SK-N-SH (cell line): Measurements from ENCODE around the gene LOXHD1. TPM values are rescaled to one million over a fixed set of nuclear protein-coding genes. Genes with fewer than 3 reads are reported as not detected.

Experiments
- CTCF ChIA-PET: fragments of 300-600, 350-600 bp; formaldehyde crosslinking; extraction: SDS; loops from one replicate; lab custom pipeline; 2021; lab: Yijun Ruan, JAX
- POLR2A ChIA-PET: fragments of 350-600 bp; sonication (Branson Sonifier 250); formaldehyde crosslinking; extraction: SDS; loops from one replicate; lab custom pipeline; 2020; ENCODE audit warnings: antibody characterized with exemption, inconsistent platforms; lab: Yijun Ruan, JAX
- DNase-seq: peaks from one replicate; pipeline ENCODE4 v3.0.0; 2012
- H2AFZ ChIP-seq: fragments of 200-600 bp; sonication (generic); 2 replicates; pipeline ENCODE4 v1.8.1; 2016; ENCODE audit warnings: antibody characterized with exemption, mild to moderate bottlenecking, low read depth
- H3F3A ChIP-seq: fragments of 200-600 bp; sonication (generic); replicated peaks from 2 replicates; pipeline ENCODE3; 2016; ENCODE audit warnings: antibody characterized with exemption, mild to moderate bottlenecking; ENCODE audit not compliant: insufficient read depth
- H3K27ac ChIP-seq, 2 experiments: fragments of 200-500 bp in 1 of 2; fragments of 200-600 bp in 1 of 2; sonication (Bioruptor generic) in 1 of 2; sonication (generic), shearing (Covaris generic) in 1 of 2; 2 replicates each; pipeline versions ENCODE4 v1.5.1 to v1.6.1; 2014 to 2016; ENCODE audit warnings: low read depth in 2 of 2, inconsistent platforms in 1 of 2, low read length in 1 of 2, mild to moderate bottlenecking in 1 of 2, mixed read lengths in 1 of 2
- H3K27me3 ChIP-seq: fragments of 200-600 bp; sonication (generic), shearing (Covaris generic); 2 replicates; pipeline ENCODE4 v1.6.1; 2016; ENCODE audit warnings: mixed run types; ENCODE audit not compliant: insufficient read depth
- H3K36me3 ChIP-seq, 2 experiments: fragments of 200-500 bp in 1 of 2; fragments of 200-600 bp in 1 of 2; sonication (Bioruptor generic) in 1 of 2; sonication (generic) in 1 of 2; replicated peaks in 1 of 2; 2 replicates each; pipeline versions ENCODE3 to v1.5.1; 2014 to 2016; ENCODE audit warnings: low read length in 1 of 2, mild to moderate bottlenecking in 1 of 2; ENCODE audit not compliant: insufficient read depth in 2 of 2, control insufficient read depth in 1 of 2
- H3K4me1 ChIP-seq, 2 experiments: fragments of 200-500 bp in 1 of 2; fragments of 200-600 bp in 1 of 2; sonication (Bioruptor generic) in 1 of 2; sonication (generic), shearing (Covaris generic) in 1 of 2; 2 replicates each; pipeline versions ENCODE4 v1.5.1 to v1.6.1; 2014 to 2016; ENCODE audit warnings: low read depth in 1 of 2, low read length in 1 of 2, mixed run types in 1 of 2; ENCODE audit not compliant: insufficient read depth in 2 of 2, control insufficient read depth in 1 of 2
- H3K4me2 ChIP-seq: fragments of 200-600 bp; sonication (generic), shearing (Covaris generic); 2 replicates; pipeline ENCODE4 v1.6.1; 2017; ENCODE audit warnings: mixed run types
- H3K4me3 ChIP-seq, 2 experiments: fragments of 200-500 bp in 1 of 2; fragments of 200-600 bp in 1 of 2; sonication (Bioruptor generic) in 1 of 2; sonication (generic), shearing (Covaris generic) in 1 of 2; 2 replicates each; pipeline versions ENCODE4 v1.5.1 to v1.8.1; 2014 to 2016; ENCODE audit warnings: low read depth in 2 of 2, inconsistent platforms in 1 of 2, low read length in 1 of 2, mild to moderate bottlenecking in 1 of 2, mixed read lengths in 1 of 2, moderate library complexity in 1 of 2
- H3K79me2 ChIP-seq: fragments of 200-600 bp; sonication (generic); 2 replicates; pipeline ENCODE4 v1.8.1; 2017; ENCODE audit warnings: mild to moderate bottlenecking; ENCODE audit not compliant: insufficient read depth
- H3K9ac ChIP-seq: fragments of 200-600 bp; sonication (generic); 2 replicates; pipeline ENCODE4 v1.6.1; 2017; ENCODE audit warnings: mixed run types
- H3K9me2 ChIP-seq: fragments of 200-600 bp; sonication (generic); 2 replicates; pipeline ENCODE4 v1.6.1; 2017; ENCODE audit warnings: mixed run types
- H3K9me3 ChIP-seq: fragments of 200-600 bp; sonication (generic); 2 replicates; pipeline ENCODE4 v1.6.1; 2017; ENCODE audit warnings: mixed run types, mild to moderate bottlenecking, moderate library complexity
- H4K20me1 ChIP-seq: fragments of 200-600 bp; sonication (generic); 2 replicates; pipeline ENCODE4 v1.6.1; 2017; ENCODE audit warnings: mild to moderate bottlenecking, mixed run types; ENCODE audit not compliant: insufficient read depth
- ELF1 ChIP-seq: IDR thresholded peaks from 2 replicates; pipeline ENCODE4 v1.4.0; 2012
- EP300 ChIP-seq, 2 experiments: IDR thresholded peaks; 2 replicates each; pipeline versions ENCODE4 v1.4.0 to v1.6.1; 2012; ENCODE audit warnings: borderline replicate concordance in 1 of 2, low read depth in 1 of 2, low read length in 1 of 2
- FOXJ3 ChIP-seq: sonication (generic); formaldehyde crosslinking; IDR thresholded peaks from 2 replicates; pipeline ENCODE4 v1.5.1; 2020; ENCODE audit warnings: mild to moderate bottlenecking, missing genetic modification reagents
- FOXM1 ChIP-seq: IDR thresholded peaks from 2 replicates; pipeline ENCODE4 v1.4.0; 2012; ENCODE audit warnings: low read depth, mild to moderate bottlenecking
- GATA2 ChIP-seq: sonication (generic); formaldehyde crosslinking; IDR thresholded peaks from 2 replicates; pipeline ENCODE4 v1.5.0; 2020; ENCODE audit warnings: mild to moderate bottlenecking, missing genetic modification reagents
- JUND ChIP-seq: IDR thresholded peaks from 2 replicates; pipeline ENCODE4 v1.4.0; 2012
- MEF2A ChIP-seq: IDR thresholded peaks from 2 replicates; pipeline ENCODE4 v1.4.0; 2012; ENCODE audit warnings: low read depth, borderline replicate concordance
- MXI1 ChIP-seq: IDR thresholded peaks from 2 replicates; pipeline ENCODE4 v1.6.1; 2012; ENCODE audit warnings: mild to moderate bottlenecking, low read depth, low read length, improper control_type of control experiment
- NFIC ChIP-seq: IDR thresholded peaks from 2 replicates; pipeline ENCODE4 v1.4.0; 2012; ENCODE audit warnings: borderline replicate concordance
- NRF1 ChIP-seq: IDR thresholded peaks from 2 replicates; pipeline ENCODE4 v1.6.1; 2012; ENCODE audit warnings: low read depth, mild to moderate bottlenecking, low read length
- RFX5 ChIP-seq: IDR thresholded peaks from 2 replicates; pipeline ENCODE4 v1.6.1; 2012; ENCODE audit warnings: mild to moderate bottlenecking, improper control_type of control experiment, low read length
- TAF1 ChIP-seq: IDR thresholded peaks from 2 replicates; pipeline ENCODE4 v1.6.1; 2012; ENCODE audit warnings: low read depth, mild to moderate bottlenecking, low read length, moderate library complexity, borderline replicate concordance
- TCF12 ChIP-seq: IDR thresholded peaks from 2 replicates; pipeline ENCODE4 v1.4.0; 2012
- WGBS: methylation state at CpG from one replicate; pipeline ENCODE4 v1.1.6; 2017; ENCODE audit warnings: low lambda C conversion rate; 5-methylcytosine and 5-hydroxymethylcytosine counted together
- polyA plus RNA-seq, 3 experiments: library from polyadenylated mRNA; depleted of rRNA; stranded (reverse); fragments of >200 nt; gene quantifications; 2 replicates each; pipeline ENCODE4 v1.2.3, GENCODE V29; 2012
- TF ChIP-seq, protein P1 (sequence below): fragments of 150-350 bp; IDR thresholded peaks from 2 replicates; pipeline ENCODE4 v1.6.1; 2017; ENCODE audit warnings: antibody characterized with exemption, low read length, low read depth, borderline replicate concordance
- TF ChIP-seq, protein P2 (sequence below): fragments of 200-600 bp; sonication (generic); IDR thresholded peaks from 2 replicates; pipeline ENCODE4 v1.6.1; 2017; ENCODE audit warnings: antibody characterized with exemption, mild to moderate bottlenecking, moderate library complexity
- TF ChIP-seq, protein P3 (sequence below): fragments of 150-350 bp; IDR thresholded peaks from 2 replicates; pipeline ENCODE4 v1.6.1; 2016; ENCODE audit warnings: mild to moderate bottlenecking, low read depth, low read length
- TF ChIP-seq, protein P4 (sequence below): IDR thresholded peaks from 2 replicates; pipeline ENCODE4; 2012

LOXHD1 gene
- polyA plus RNA-seq, 1 of the 3 experiments (the other 2 are of a cell fraction): not detected

DNA sequence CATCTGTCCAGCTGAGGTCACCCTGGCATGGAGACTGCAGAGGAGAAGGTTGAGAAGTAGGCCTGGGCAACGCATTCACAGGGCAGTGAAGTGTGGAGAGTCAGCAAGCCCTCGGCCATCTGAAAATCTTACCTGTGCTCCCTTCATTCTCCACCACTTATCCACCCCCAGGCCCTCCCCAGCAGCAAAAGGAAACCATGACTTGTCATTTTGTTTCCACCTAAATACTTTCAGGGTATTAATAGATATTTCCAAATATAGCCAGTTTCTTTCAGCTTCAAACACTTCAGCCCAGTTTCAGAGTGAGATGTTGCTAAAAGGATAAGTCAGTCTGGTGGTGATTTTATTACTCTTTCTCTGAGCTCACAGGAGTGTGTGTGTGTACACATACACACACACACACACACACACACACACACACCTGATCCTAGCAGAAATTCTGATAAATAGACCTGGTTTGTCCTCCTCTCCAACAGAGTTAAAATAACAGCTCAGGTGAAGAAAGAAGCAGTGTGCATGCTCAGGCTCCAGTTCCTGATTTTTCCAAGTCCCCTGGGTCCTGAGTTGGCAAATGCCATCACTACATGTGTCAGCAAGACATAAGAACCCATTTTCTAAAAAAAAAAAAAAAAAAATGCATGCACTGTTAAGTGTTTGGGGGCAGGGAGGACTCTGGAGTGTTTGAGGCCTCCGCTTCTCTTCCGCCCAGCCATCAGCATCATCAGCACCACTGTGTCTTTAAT is 82.8 kb downstream of the LOXHD1 start:
- H3K27ac ChIP-seq: no peak overlapping the region
- no peaks in the 10 kb centered on the region for H3F3A ChIP-seq
- no peaks in the 10 kb centered on the region for H3K9me3 ChIP-seq
- DNase-seq: no peak
- no peaks in the 10 kb centered on the region for H3K4me1 ChIP-seq
- no peaks in the 10 kb centered on the region for H3K36me3 ChIP-seq
- no peaks in the 10 kb centered on the region for H4K20me1 ChIP-seq
- H3K79me2 ChIP-seq: no peaks in the 10 kb centered on the region
- WGBS: 45% methylated on average over 4 of the region's 4 CpGs
- H3K4me2 ChIP-seq: no peak overlapping the region
- H3K27me3 ChIP-seq: no peaks in the 10 kb centered on the region
- POLR2A ChIA-PET: interaction anchor here (0.6 kb wide), 1 partner anchor 669 kb away, joined by 3 read pairs; no protein-coding TSS in a partner anchor
- H3K9ac ChIP-seq: no peak overlapping the region
- CTCF ChIA-PET: no interaction called here
- H3K9me2 ChIP-seq: no peaks in the 10 kb centered on the region
- TF ChIP-seq TCF12 (no peak), EP300 (IDR thresholded peaks at IDR 0.05; ENCODE audit: borderline replicate concordance in 1 of 2, low read depth in 1 of 2, low read length in 1 of 2) (no peak), GATA2 (no peak), TAF1 (no peak), NRF1 (no peak), ELF1 (no peak), MXI1 (no peak), JUND (no peak), MEF2A (no peak), RFX5 (no peak), NFIC (no peak), FOXM1 (no peak), FOXJ3 (CRISPR knock-in tag) (no peak)
- TF ChIP-seq, protein P1, sequence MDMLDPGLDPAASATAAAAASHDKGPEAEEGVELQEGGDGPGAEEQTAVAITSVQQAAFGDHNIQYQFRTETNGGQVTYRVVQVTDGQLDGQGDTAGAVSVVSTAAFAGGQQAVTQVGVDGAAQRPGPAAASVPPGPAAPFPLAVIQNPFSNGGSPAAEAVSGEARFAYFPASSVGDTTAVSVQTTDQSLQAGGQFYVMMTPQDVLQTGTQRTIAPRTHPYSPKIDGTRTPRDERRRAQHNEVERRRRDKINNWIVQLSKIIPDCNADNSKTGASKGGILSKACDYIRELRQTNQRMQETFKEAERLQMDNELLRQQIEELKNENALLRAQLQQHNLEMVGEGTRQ: no peak
- TF ChIP-seq, protein P2, sequence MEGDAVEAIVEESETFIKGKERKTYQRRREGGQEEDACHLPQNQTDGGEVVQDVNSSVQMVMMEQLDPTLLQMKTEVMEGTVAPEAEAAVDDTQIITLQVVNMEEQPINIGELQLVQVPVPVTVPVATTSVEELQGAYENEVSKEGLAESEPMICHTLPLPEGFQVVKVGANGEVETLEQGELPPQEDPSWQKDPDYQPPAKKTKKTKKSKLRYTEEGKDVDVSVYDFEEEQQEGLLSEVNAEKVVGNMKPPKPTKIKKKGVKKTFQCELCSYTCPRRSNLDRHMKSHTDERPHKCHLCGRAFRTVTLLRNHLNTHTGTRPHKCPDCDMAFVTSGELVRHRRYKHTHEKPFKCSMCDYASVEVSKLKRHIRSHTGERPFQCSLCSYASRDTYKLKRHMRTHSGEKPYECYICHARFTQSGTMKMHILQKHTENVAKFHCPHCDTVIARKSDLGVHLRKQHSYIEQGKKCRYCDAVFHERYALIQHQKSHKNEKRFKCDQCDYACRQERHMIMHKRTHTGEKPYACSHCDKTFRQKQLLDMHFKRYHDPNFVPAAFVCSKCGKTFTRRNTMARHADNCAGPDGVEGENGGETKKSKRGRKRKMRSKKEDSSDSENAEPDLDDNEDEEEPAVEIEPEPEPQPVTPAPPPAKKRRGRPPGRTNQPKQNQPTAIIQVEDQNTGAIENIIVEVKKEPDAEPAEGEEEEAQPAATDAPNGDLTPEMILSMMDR: no peak
- TF ChIP-seq, protein P3, sequence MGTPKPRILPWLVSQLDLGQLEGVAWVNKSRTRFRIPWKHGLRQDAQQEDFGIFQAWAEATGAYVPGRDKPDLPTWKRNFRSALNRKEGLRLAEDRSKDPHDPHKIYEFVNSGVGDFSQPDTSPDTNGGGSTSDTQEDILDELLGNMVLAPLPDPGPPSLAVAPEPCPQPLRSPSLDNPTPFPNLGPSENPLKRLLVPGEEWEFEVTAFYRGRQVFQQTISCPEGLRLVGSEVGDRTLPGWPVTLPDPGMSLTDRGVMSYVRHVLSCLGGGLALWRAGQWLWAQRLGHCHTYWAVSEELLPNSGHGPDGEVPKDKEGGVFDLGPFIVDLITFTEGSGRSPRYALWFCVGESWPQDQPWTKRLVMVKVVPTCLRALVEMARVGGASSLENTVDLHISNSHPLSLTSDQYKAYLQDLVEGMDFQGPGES: no peak
- TF ChIP-seq, protein P4, sequence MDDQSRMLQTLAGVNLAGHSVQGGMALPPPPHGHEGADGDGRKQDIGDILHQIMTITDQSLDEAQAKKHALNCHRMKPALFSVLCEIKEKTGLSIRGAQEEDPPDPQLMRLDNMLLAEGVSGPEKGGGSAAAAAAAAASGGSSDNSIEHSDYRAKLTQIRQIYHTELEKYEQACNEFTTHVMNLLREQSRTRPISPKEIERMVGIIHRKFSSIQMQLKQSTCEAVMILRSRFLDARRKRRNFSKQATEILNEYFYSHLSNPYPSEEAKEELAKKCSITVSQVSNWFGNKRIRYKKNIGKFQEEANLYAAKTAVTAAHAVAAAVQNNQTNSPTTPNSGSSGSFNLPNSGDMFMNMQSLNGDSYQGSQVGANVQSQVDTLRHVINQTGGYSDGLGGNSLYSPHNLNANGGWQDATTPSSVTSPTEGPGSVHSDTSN: no peak
- H2AFZ ChIP-seq: no peak overlapping the region
- H3K4me3 ChIP-seq: no peak overlapping the region
